PC-9 (cell line): ENCODE results near the gene MATCAP1. TPM values are rescaled to one million over a fixed set of nuclear protein-coding genes. Genes with fewer than 3 reads are reported as not detected.

Source experiments
- BruUV-seq: library from RNA; stranded (reverse); fragments of 400-500 nt; replicated peaks from 2 replicates; lab custom pipeline; 2021; lab: Mats Ljungman, UMichigan
- CTCF ChIA-PET: fragments of 300-600 bp; sonication (Branson Sonifier 250); formaldehyde crosslinking; loops from one replicate; lab custom pipeline; 2022; ENCODE audit warnings: antibody characterized with exemption; lab: Charles Lee
- POLR2A ChIA-PET: fragments of 300-600 bp; sonication (Branson Sonifier 250); formaldehyde crosslinking; loops from one replicate; lab custom pipeline; 2022; ENCODE audit warnings: antibody characterized with exemption; ENCODE audit not compliant: unreplicated experiment; lab: Charles Lee
- DNase-seq, 2 experiments: peaks; one replicate each; pipeline versions ENCODE4 v3.0.0 to v3.0.0-alpha.2; 2015 to 2022; ENCODE audit warnings: mixed read lengths in 1 of 2
- H2AFZ ChIP-seq: fragments of 200-600 bp; sonication (generic); 2 replicates; pipeline ENCODE4 v1.8.1; 2017; ENCODE audit warnings: antibody characterized with exemption
- H3F3A ChIP-seq: fragments of 200-600 bp; sonication (generic); 2 replicates; pipeline ENCODE4 v1.8.1; 2017; ENCODE audit warnings: antibody characterized with exemption, mild to moderate bottlenecking, low read depth; ENCODE audit not compliant: insufficient read depth
- H3K27ac ChIP-seq: fragments of 200-600 bp; sonication (generic); 2 replicates; pipeline ENCODE4 v1.6.1; 2016; ENCODE audit warnings: mixed run types
- H3K27me3 ChIP-seq: fragments of 200-600 bp; sonication (generic); 2 replicates; pipeline ENCODE4 v1.6.1; 2016; ENCODE audit warnings: low read depth, mixed run types; ENCODE audit not compliant: insufficient read depth
- H3K36me3 ChIP-seq: fragments of 200-600 bp; sonication (generic); 2 replicates; pipeline ENCODE4 v1.6.1; 2016; ENCODE audit warnings: low read depth, mixed run types
- H3K4me1 ChIP-seq: fragments of 200-600 bp; sonication (generic); replicated peaks from 2 replicates; pipeline ENCODE4 v1.6.1; 2016; ENCODE audit warnings: mixed run types; ENCODE audit not compliant: insufficient read depth
- H3K4me2 ChIP-seq: fragments of 200-600 bp; sonication (generic); 2 replicates; pipeline ENCODE4 v1.6.1; 2017; ENCODE audit warnings: mixed run types
- H3K4me3 ChIP-seq: fragments of 200-600 bp; sonication (generic); 2 replicates; pipeline ENCODE4 v1.6.1; 2016; ENCODE audit warnings: mixed run types
- H3K79me2 ChIP-seq: fragments of 200-600 bp; sonication (generic); 2 replicates; pipeline ENCODE4 v1.6.1; 2017; ENCODE audit warnings: low read depth, mixed run types
- H3K9me2 ChIP-seq: fragments of 200-600 bp; sonication (generic); 2 replicates; pipeline ENCODE4 v1.8.1; 2017; ENCODE audit warnings: mild to moderate bottlenecking; ENCODE audit not compliant: insufficient read depth
- H3K9me3 ChIP-seq: fragments of 200-600 bp; sonication (generic); 2 replicates; pipeline ENCODE4 v1.8.1; 2016; ENCODE audit warnings: low read depth; ENCODE audit not compliant: insufficient read depth
- H4K20me1 ChIP-seq: fragments of 200-600 bp; sonication (generic); 2 replicates; pipeline ENCODE4 v1.8.1; 2017; ENCODE audit not compliant: insufficient read depth
- EZH2 ChIP-seq: fragments of 200-600 bp; sonication (generic); IDR thresholded peaks from 2 replicates; pipeline ENCODE4 v1.8.0; 2017; ENCODE audit warnings: antibody characterized with exemption, low read depth
- intact Hi-C: fragments of 100-400 bp; cut with micrococcal nuclease; formaldehyde crosslinking; loops from one replicate; pipeline ENCODE4 v1.10.0; 2022; ENCODE audit not compliant: unreplicated experiment
- microRNA-seq: library from miRNA; unstranded; fragments of <30 nt; microRNA quantifications from one replicate; pipeline ENCODE4 v1.2.0, GENCODE V29; 2021; ENCODE audit warnings: borderline number of aligned reads, borderline replicate concordance
- total RNA-seq: library from RNA; stranded (reverse); gene quantifications from 2 replicates; pipeline ENCODE4 v1.2.3, GENCODE V29; 2021
- TF ChIP-seq, protein P1 (sequence below): fragments of 200-600 bp; sonication (generic); conservative IDR thresholded peaks from 2 replicates; pipeline ENCODE4 v1.6.1; 2017; ENCODE audit warnings: mixed run types, antibody characterized with exemption, mild to moderate bottlenecking, moderate library complexity

MATCAP1 gene
- total RNA-seq, 1 experiment from 2014 or later = 24.6 TPM

DNA sequence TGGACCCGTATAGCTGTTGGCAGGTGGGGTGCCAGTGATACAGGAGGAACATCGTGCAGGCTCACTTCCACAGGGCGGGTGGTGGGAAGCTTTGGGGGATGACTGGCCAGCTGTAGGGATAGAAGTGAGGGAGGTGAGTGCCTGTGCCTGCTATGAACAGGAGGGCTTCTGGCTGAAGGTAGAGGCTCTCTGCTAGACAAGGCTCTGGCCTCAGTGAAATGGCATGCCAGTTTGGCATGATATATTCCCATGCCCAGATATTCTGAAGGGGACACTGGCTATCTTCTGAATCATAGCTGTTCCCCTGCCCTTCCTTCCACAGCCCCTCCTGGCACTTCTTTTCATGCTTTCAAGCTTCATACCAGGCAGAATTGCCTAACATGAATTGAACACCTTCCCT is 54.9 kb downstream of the MATCAP1 start:
- Histone ChIP-seq H3K4me3 (no peak overlapping the region), H3K9me2 (no peaks in the 10 kb centered on the region), H3K4me2 (no peak overlapping the region), H3F3A (no peaks in the 10 kb centered on the region), H3K27me3 (no peaks in the 10 kb centered on the region), H3K4me1 (no peaks in the 10 kb centered on the region), H2AFZ (no peak overlapping the region), H3K36me3 (peaks cover 12% of the 10 kb centered on the region; the same call in 1 of the 2 replicates), H3K27ac (no peak overlapping the region), H3K79me2 (no peaks in the 10 kb centered on the region), H4K20me1 (no peaks in the 10 kb centered on the region), H3K9me3 (no peaks in the 10 kb centered on the region)
- POLR2A ChIA-PET = no interaction called here
- DNase-seq = no peak
- CTCF ChIA-PET = interaction anchor here (0.6 kb wide), 1 partner anchor 317 kb away, joined by 5 read pairs; no protein-coding TSS in a partner anchor
- intact Hi-C loops = no loop called here
- BruUV-seq = no TSS peak
- no peak for TF ChIP-seq EZH2
- TF ChIP-seq, protein P1, sequence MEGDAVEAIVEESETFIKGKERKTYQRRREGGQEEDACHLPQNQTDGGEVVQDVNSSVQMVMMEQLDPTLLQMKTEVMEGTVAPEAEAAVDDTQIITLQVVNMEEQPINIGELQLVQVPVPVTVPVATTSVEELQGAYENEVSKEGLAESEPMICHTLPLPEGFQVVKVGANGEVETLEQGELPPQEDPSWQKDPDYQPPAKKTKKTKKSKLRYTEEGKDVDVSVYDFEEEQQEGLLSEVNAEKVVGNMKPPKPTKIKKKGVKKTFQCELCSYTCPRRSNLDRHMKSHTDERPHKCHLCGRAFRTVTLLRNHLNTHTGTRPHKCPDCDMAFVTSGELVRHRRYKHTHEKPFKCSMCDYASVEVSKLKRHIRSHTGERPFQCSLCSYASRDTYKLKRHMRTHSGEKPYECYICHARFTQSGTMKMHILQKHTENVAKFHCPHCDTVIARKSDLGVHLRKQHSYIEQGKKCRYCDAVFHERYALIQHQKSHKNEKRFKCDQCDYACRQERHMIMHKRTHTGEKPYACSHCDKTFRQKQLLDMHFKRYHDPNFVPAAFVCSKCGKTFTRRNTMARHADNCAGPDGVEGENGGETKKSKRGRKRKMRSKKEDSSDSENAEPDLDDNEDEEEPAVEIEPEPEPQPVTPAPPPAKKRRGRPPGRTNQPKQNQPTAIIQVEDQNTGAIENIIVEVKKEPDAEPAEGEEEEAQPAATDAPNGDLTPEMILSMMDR = no peak

DNA sequence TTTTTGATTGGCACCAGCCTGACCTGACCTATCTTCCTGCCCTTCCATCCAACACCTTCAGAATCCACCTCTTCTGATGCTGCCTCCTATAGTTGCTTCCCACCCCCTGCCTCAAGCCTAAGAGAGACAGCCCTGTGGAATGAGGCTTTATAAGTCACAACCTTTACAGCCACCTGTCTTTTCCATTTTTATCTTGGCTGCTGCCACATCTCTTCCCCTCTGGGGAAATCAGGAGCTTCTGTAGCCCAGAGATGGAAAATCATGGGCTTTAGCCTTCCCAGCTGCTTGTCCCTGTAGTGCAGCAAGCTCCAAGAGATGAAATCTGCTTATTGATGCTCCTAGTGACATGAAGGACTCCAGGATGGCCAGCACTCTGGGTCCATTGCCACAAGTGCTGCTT is 55.3 kb downstream of the MATCAP1 start:
- no peaks in the 10 kb centered on the region for H3K9me2 ChIP-seq
- no peak for DNase-seq
- no peaks in the 10 kb centered on the region for H4K20me1 ChIP-seq
- H3K27ac ChIP-seq = no peak overlapping the region
- H3K27me3 ChIP-seq = no peaks in the 10 kb centered on the region
- TF ChIP-seq, protein P1 = no peak
- no peak for TF ChIP-seq EZH2
- peaks cover 16% of the 10 kb centered on the region; the same call in 1 of the 2 replicates for H3K36me3 ChIP-seq
- no peaks in the 10 kb centered on the region for H3K79me2 ChIP-seq
- ChIA-PET CTCF (no interaction called here), POLR2A (no interaction called here)
- H3F3A ChIP-seq = no peaks in the 10 kb centered on the region
- intact Hi-C loops = no loop called here
- H3K4me2 ChIP-seq = no peak overlapping the region
- H3K4me3 ChIP-seq = no peak overlapping the region
- no peaks in the 10 kb centered on the region for H3K4me1 ChIP-seq
- no peak overlapping the region for H2AFZ ChIP-seq
- no TSS peak for BruUV-seq
- H3K9me3 ChIP-seq = no peaks in the 10 kb centered on the region

Small RNA genes within 50 kb of the gene (microRNA-seq; reads per million reads assigned to microRNA genes)
- 65.3 reads per million, percentile 46 among the genes with 10 or more reads in this experiment for gene MIR328

Other genes starting within 250 kb of the MATCAP1 start
- 81.7 and 87.1 TPM in 2 replicates for gene CIAO2B, start 249.6 kb downstream of the MATCAP1 start, total RNA-seq
- 32.8 and 35.1 TPM in 2 replicates for gene CES2, start 248.4 kb downstream of the MATCAP1 start, total RNA-seq
- gene CES3, start 222.7 kb downstream of the MATCAP1 start, total RNA-seq = 9.1 and 10.1 TPM in 2 replicates
- gene CES4A, start 195.4 kb downstream of the MATCAP1 start, total RNA-seq = 2.5 and 3.1 TPM in 2 replicates
- gene CBFB, start 154.8 kb downstream of the MATCAP1 start, total RNA-seq = 58.7 and 63.3 TPM in 2 replicates
- 19.5 and 21.1 TPM in 2 replicates for gene PHAF1, start 74.0 kb downstream of the MATCAP1 start, total RNA-seq
- gene B3GNT9, start 33.0 kb downstream of the MATCAP1 start, total RNA-seq = 4.0 and 4.2 TPM in 2 replicates
- 38.0 and 50.3 TPM in 2 replicates for gene TRADD, start 24.1 kb downstream of the MATCAP1 start, total RNA-seq
- 53.2 and 54.4 TPM in 2 replicates for gene FBXL8, start 24.0 kb downstream of the MATCAP1 start, total RNA-seq
- 96.9 and 100 TPM in 2 replicates for gene HSF4, start 19.2 kb downstream of the MATCAP1 start, total RNA-seq
- gene NOL3, start 13.4 kb downstream of the MATCAP1 start, total RNA-seq = 68.0 and 76.8 TPM in 2 replicates
- 0.35 TPM in 1 of 2 replicates, not detected in the other for gene EXOC3L1, start 6.2 kb upstream of the MATCAP1 start, total RNA-seq
- gene E2F4, start 8.2 kb upstream of the MATCAP1 start, total RNA-seq = 78.4 and 82.5 TPM in 2 replicates
- gene ELMO3, start 15.2 kb upstream of the MATCAP1 start, total RNA-seq = 32.4 and 51.1 TPM in 2 replicates
- gene TMEM208, start 43.2 kb upstream of the MATCAP1 start, total RNA-seq = 39.5 and 42.0 TPM in 2 replicates
- gene FHOD1, start 63.5 kb upstream of the MATCAP1 start, total RNA-seq = 58.2 and 60.0 TPM in 2 replicates
- 5.2 and 6.9 TPM in 2 replicates for gene SLC9A5, start 65.0 kb upstream of the MATCAP1 start, total RNA-seq
- gene PLEKHG4, start 95.6 kb upstream of the MATCAP1 start, total RNA-seq = 14.0 and 17.3 TPM in 2 replicates
- gene KCTD19, start 142.8 kb upstream of the MATCAP1 start, total RNA-seq = 0.35 TPM in 1 of 2 replicates, not detected in the other
- gene LRRC36, start 142.9 kb upstream of the MATCAP1 start, total RNA-seq = not detected in 2 replicates
- 3.1 and 4.5 TPM in 2 replicates for gene TPPP3, start 209.5 kb upstream of the MATCAP1 start, total RNA-seq
- 12.8 and 14.9 TPM in 2 replicates for gene ZDHHC1, start 232.5 kb upstream of the MATCAP1 start, total RNA-seq
- gene HSD11B2, start 247.2 kb upstream of the MATCAP1 start, total RNA-seq = 5.0 and 5.3 TPM in 2 replicates